PC-3 (cell line): ENCODE data around the gene TAF5L.

ENCODE experiments used
- EZH2 ChIP-seq: fragments of 300-600 bp; sonication (generic); IDR thresholded peaks from one replicate; pipeline ENCODE4 v1.6.1; 2017; ENCODE audit warnings: antibody characterized with exemption, mild to moderate bottlenecking, low read length; ENCODE audit not compliant: unreplicated experiment
- EZH2phosphoT487 ChIP-seq: fragments of 300-600 bp; sonication (generic); IDR thresholded peaks from 2 replicates; pipeline ENCODE4 v1.6.1; 2018; ENCODE audit warnings: mild to moderate bottlenecking, antibody characterized with exemption, low read length, borderline replicate concordance
- TF ChIP-seq, protein P1 (sequence below): fragments of 300-600 bp; sonication (generic); conservative IDR thresholded peaks from 2 replicates; pipeline ENCODE4 v1.5.1; 2017; ENCODE audit warnings: antibody characterized with exemption, low read depth, mild to moderate bottlenecking, low read length

DNA sequence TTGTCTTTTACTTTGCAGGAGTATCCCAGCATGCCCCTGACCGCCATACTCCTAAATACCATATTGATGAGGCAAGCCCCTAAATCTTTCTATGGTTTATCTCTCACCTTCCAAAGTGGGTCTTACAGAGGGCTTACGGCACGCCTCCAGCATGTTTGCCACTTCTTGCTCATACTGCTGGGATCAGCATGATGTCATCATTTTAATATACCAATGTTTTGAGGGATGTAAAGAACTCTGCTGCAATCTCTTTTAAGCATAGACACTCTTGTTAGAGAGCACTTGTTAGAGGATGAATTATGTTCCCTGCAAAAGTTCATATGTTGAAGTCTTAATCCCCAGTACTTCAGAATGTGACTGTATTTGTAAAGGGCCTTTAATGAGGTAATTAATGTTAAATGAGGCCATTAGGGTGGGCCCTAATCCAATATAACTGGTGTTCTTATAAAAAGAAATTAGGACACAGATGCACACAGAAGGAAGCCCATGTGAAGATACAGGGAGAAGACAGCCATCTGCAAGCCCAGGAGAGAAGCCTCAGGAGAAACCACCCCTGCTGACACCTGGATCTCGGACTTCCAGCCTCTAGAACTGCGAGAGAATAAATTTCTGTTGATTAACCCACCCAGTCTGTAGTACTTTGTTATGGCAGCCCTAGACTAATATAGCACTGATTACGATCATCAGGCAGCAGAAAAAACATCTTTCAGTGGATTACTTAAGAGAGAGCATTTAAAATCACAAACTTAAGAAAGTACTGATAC, 51.1 kb downstream of the TAF5L start:
- TF ChIP-seq EZH2 (no peak), EZH2phosphoT487 (no peak)
- TF ChIP-seq, protein P1, sequence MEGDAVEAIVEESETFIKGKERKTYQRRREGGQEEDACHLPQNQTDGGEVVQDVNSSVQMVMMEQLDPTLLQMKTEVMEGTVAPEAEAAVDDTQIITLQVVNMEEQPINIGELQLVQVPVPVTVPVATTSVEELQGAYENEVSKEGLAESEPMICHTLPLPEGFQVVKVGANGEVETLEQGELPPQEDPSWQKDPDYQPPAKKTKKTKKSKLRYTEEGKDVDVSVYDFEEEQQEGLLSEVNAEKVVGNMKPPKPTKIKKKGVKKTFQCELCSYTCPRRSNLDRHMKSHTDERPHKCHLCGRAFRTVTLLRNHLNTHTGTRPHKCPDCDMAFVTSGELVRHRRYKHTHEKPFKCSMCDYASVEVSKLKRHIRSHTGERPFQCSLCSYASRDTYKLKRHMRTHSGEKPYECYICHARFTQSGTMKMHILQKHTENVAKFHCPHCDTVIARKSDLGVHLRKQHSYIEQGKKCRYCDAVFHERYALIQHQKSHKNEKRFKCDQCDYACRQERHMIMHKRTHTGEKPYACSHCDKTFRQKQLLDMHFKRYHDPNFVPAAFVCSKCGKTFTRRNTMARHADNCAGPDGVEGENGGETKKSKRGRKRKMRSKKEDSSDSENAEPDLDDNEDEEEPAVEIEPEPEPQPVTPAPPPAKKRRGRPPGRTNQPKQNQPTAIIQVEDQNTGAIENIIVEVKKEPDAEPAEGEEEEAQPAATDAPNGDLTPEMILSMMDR = no peak
